OCI-LY1 (cell line): ENCODE measurements around the gene SMYD3.

Experiments
- H2AFZ ChIP-seq: fragments of 200-600 bp; sonication (generic), shearing (Covaris generic); 2 replicates; pipeline ENCODE4 v1.6.0; 2014; ENCODE audit warnings: antibody characterized with exemption, mild to moderate bottlenecking, low read length
- H3F3A ChIP-seq: fragments of 200-600 bp; sonication (generic), shearing (Covaris generic); 2 replicates; pipeline ENCODE4 v1.6.0; 2014; ENCODE audit warnings: mild to moderate bottlenecking, antibody characterized with exemption, low read length, moderate library complexity; ENCODE audit not compliant: insufficient read depth
- H3K27ac ChIP-seq: fragments of 200-600 bp; sonication (generic); 2 replicates; pipeline ENCODE4 v1.5.1; 2014; ENCODE audit warnings: low read length, mixed run types, mild to moderate bottlenecking, low read depth; ENCODE audit not compliant: poor library complexity, severe bottlenecking
- H3K27me3 ChIP-seq: fragments of 200-600 bp; sonication (generic); 2 replicates; pipeline ENCODE4 v1.6.0; 2014; ENCODE audit warnings: antibody characterized with exemption, mild to moderate bottlenecking, low read length, moderate library complexity; ENCODE audit not compliant: insufficient read depth
- H3K36me3 ChIP-seq: fragments of 200-600 bp; sonication (generic); 2 replicates; pipeline ENCODE4 v1.6.1; 2014; ENCODE audit warnings: mild to moderate bottlenecking, antibody characterized with exemption, low read length, moderate library complexity, mixed read lengths; ENCODE audit not compliant: insufficient read depth
- H3K4me1 ChIP-seq: fragments of 200-600 bp; sonication (generic); 2 replicates; pipeline ENCODE4 v1.5.1; 2014; ENCODE audit warnings: mild to moderate bottlenecking, low read length, moderate library complexity; ENCODE audit not compliant: insufficient read depth, severe bottlenecking
- H3K4me2 ChIP-seq: fragments of 200-600 bp; sonication (generic), shearing (Covaris generic); 2 replicates; pipeline ENCODE4 v1.6.1; 2014; ENCODE audit warnings: low read length
- H3K4me3 ChIP-seq: fragments of 200-600 bp; sonication (generic); 2 replicates; pipeline ENCODE4 v1.5.1; 2014; ENCODE audit warnings: low read length, low read depth, mild to moderate bottlenecking, mixed read lengths; ENCODE audit not compliant: poor library complexity, severe bottlenecking
- H3K79me2 ChIP-seq: fragments of 200-600 bp; shearing (Covaris generic); 2 replicates; pipeline ENCODE4 v1.6.1; 2016; ENCODE audit warnings: mixed run types, low read length, mixed read lengths; ENCODE audit not compliant: insufficient read depth
- H3K9ac ChIP-seq: fragments of 200-600 bp; sonication (generic), shearing (Covaris generic); 2 replicates; pipeline ENCODE4 v1.6.1; 2014; ENCODE audit warnings: mild to moderate bottlenecking, low read length, mixed read lengths
- H3K9me2 ChIP-seq: fragments of 200-600 bp; sonication (generic), shearing (Covaris generic); 2 replicates; pipeline ENCODE4 v1.6.1; 2014; ENCODE audit warnings: low read depth, mild to moderate bottlenecking, low read length, mixed read lengths
- H3K9me3 ChIP-seq: fragments of 200-600 bp; shearing (Covaris generic); 2 replicates; pipeline ENCODE4 v1.6.1; 2014; ENCODE audit warnings: low read length, mixed read lengths
- H4K20me1 ChIP-seq: fragments of 200-600 bp; sonication (generic), shearing (Covaris generic); 2 replicates; pipeline ENCODE4 v1.6.0; 2016; ENCODE audit warnings: mild to moderate bottlenecking, low read length; ENCODE audit not compliant: insufficient read depth
- EZH2 ChIP-seq: fragments of 200-600 bp; sonication (generic), shearing (Covaris generic); IDR thresholded peaks from 2 replicates; pipeline ENCODE4 v1.8.0; 2017; ENCODE audit warnings: borderline replicate concordance, mixed run types, mild to moderate bottlenecking, antibody characterized with exemption, low read length, moderate library complexity, mixed read lengths
- TF ChIP-seq, protein P1 (sequence below): fragments of 200-600 bp; sonication (generic), shearing (Covaris generic); IDR thresholded peaks from 2 replicates; pipeline ENCODE4 v1.5.1; 2017; ENCODE audit warnings: mild to moderate bottlenecking, antibody characterized with exemption, low read length, moderate library complexity, mixed read lengths

The SMYD3 gene

DNA sequence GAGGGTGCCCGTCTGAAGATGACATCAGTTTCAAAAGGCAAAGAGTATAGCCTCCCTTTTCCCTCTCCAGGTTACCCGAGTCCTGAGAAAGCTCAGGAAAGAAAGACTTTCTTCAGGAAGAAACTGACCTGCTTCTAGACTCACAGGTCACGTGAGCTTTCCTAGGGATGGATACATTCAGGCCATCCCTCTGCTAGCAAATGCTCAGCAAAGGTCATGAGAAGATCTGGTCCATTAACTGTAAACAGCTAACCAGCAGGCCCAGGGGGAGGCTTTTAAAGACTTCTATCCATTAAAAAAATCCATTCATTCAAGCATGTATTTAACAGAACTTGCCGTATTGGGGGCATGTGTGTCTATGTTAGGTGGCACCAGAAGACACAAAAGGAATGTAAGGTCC is 746.8 kb downstream of the SMYD3 start:
- no peaks in the 10 kb centered on the region for H3K9me3 ChIP-seq

DNA sequence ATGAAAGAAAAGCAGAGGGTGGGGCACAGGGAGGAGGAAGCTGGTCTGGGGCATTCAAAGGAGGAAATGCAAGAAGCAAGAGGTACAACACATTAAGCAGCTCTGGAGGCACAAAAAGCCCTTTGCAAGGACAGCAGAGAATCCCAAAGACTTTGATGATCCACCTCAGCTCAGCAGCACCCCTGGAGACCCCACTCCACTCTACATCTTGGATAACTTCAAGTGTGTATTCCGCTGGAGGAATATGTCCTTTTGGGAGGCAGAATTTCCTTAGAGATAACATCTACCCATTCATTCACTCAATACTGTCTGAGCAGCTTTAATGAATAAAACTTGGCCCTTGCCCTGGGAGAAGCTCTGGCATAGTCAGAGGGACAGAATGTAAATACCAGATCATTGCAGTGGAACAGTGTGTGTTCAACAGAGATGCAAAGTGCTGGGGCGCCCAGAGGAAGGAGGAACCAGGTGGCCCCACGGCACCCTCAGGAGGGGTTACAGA is 752.6 kb downstream of the SMYD3 start:
- Histone ChIP-seq H3K9ac (peak overlapping the region; percentile 32; the same call in 1 of the 2 replicates), H3K27me3 (no peaks in the 10 kb centered on the region), H3K4me1 (peaks cover 35% of the 10 kb centered on the region), H4K20me1 (no peaks in the 10 kb centered on the region), H3F3A (no peaks in the 10 kb centered on the region), H2AFZ (no peak overlapping the region), H3K9me3 (no peaks in the 10 kb centered on the region), H3K79me2 (no peaks in the 10 kb centered on the region), H3K27ac (peak overlapping the region; percentile 71), H3K36me3 (no peaks in the 10 kb centered on the region), H3K9me2 (no peaks in the 10 kb centered on the region), H3K4me3 (peak overlapping the region; percentile 19), H3K4me2 (peak overlapping the region; percentile 58; the same call in 1 of the 2 replicates)
- no peak for TF ChIP-seq EZH2
- TF ChIP-seq, protein P1, sequence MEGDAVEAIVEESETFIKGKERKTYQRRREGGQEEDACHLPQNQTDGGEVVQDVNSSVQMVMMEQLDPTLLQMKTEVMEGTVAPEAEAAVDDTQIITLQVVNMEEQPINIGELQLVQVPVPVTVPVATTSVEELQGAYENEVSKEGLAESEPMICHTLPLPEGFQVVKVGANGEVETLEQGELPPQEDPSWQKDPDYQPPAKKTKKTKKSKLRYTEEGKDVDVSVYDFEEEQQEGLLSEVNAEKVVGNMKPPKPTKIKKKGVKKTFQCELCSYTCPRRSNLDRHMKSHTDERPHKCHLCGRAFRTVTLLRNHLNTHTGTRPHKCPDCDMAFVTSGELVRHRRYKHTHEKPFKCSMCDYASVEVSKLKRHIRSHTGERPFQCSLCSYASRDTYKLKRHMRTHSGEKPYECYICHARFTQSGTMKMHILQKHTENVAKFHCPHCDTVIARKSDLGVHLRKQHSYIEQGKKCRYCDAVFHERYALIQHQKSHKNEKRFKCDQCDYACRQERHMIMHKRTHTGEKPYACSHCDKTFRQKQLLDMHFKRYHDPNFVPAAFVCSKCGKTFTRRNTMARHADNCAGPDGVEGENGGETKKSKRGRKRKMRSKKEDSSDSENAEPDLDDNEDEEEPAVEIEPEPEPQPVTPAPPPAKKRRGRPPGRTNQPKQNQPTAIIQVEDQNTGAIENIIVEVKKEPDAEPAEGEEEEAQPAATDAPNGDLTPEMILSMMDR: no peak

More for the DNA sequence above, 746.8 kb downstream of the SMYD3 start:
- H3K4me3 ChIP-seq: no peak overlapping the region
- no peaks in the 10 kb centered on the region for H3F3A ChIP-seq
- H3K9ac ChIP-seq: no peak overlapping the region
- peaks cover 12% of the 10 kb centered on the region for H3K4me1 ChIP-seq
- no peaks in the 10 kb centered on the region for H3K27me3 ChIP-seq
- no peak overlapping the region for H3K4me2 ChIP-seq
- H3K79me2 ChIP-seq: no peaks in the 10 kb centered on the region
- 0 out of 2 replicates have a peak, but pooled peaks cover 5% of the 10 kb centered on the region for H3K36me3 ChIP-seq
- no peaks in the 10 kb centered on the region for H4K20me1 ChIP-seq
- TF ChIP-seq EZH2: no peak
- TF ChIP-seq, protein P1: no peak
- H2AFZ ChIP-seq: no peak overlapping the region
- H3K9me2 ChIP-seq: no peaks in the 10 kb centered on the region
- no peak overlapping the region for H3K27ac ChIP-seq

DNA sequence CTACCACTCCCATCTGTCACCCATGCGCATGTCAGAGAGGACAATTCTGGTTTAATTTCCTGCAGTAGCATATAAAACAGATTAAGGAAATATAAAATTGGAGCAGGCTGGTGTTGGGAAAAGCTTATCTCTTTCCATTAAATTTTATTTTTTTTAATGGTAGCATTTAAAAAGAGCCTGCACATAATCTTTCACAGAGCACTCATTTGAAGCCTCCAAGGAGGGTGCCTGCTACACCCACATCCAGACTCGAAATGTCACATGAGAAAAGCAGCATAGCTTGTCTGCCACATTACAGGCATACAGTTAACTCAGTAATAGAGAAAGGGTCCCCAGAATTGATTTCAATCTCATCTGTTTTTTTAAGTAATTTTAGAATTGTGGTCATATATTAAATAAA is 753.3 kb downstream of the SMYD3 start:
- Histone ChIP-seq H3K79me2 (no peaks in the 10 kb centered on the region), H3K36me3 (no peaks in the 10 kb centered on the region), H3K9me3 (no peaks in the 10 kb centered on the region), H3K27ac (no peak overlapping the region), H3K4me1 (peaks cover 35% of the 10 kb centered on the region), H3K9ac (no peak overlapping the region), H4K20me1 (no peaks in the 10 kb centered on the region), H2AFZ (no peak overlapping the region), H3K27me3 (no peaks in the 10 kb centered on the region), H3K4me2 (no peak overlapping the region), H3K9me2 (no peaks in the 10 kb centered on the region), H3K4me3 (no peak overlapping the region), H3F3A (no peaks in the 10 kb centered on the region)
- TF ChIP-seq, protein P1: no peak
- no peak for TF ChIP-seq EZH2
